HCT116 (cell line): Measurements from ENCODE around the gene PRKG1. TPM values are rescaled to one million over a fixed set of nuclear protein-coding genes. Genes with fewer than 3 reads are reported as not detected.

Source experiments
- ATAC-seq: fragments of 200-7000 bp; cut with Tn5 transposase; 2 replicates; pipeline ENCODE4 v1.9.1; 2020; ENCODE audit warnings: mild to moderate bottlenecking, moderate library complexity
- BruUV-seq: library from RNA; stranded (reverse); fragments of 400-500 nt; replicated peaks from 2 replicates; lab custom pipeline; 2021; lab: Mats Ljungman, UMichigan
- CTCF ChIA-PET: fragments of 300-600 bp; sonication (Branson Sonifier 250); formaldehyde crosslinking; loops from one replicate; lab custom pipeline; 2021; ENCODE audit warnings: antibody characterized with exemption; lab: Charles Lee
- POLR2A ChIA-PET: fragments of 300-600, 350-600 bp; sonication (Branson Sonifier 250); formaldehyde crosslinking; loops from one replicate; lab custom pipeline; 2021; ENCODE audit warnings: antibody characterized with exemption; lab: Charles Lee
- RAD21 ChIA-PET, 2 experiments: fragments of 300-600 bp; sonication (Branson Sonifier 250); formaldehyde crosslinking; loops; one replicate each; lab custom pipeline; 2023; ENCODE audit warnings: low total read pairs in 2 of 2; ENCODE audit not compliant: uncharacterized antibody in 2 of 2, unreplicated experiment in 2 of 2, low non-redundant PET in 1 of 2; lab: Charles Lee
- DNase-seq: peaks from one replicate; pipeline ENCODE4 v3.0.0-alpha.2; 2010; ENCODE audit warnings: low read depth, low spot score
- H2AFZ ChIP-seq: fragments of 200-600 bp; shearing (Covaris generic), sonication (generic); 2 replicates; pipeline ENCODE4 v1.6.1; 2017; ENCODE audit warnings: low read depth, mixed run types, mixed read lengths, antibody characterized with exemption, low read length; ENCODE audit not compliant: poor library complexity, severe bottlenecking
- H3K27ac ChIP-seq: 2 replicates; pipeline ENCODE4 v1.5.1; 2012; ENCODE audit warnings: low read depth, low read length
- H3K27me3 ChIP-seq: fragments of 200-600 bp; sonication (generic); 2 replicates; pipeline ENCODE4 v1.6.1; 2016; ENCODE audit warnings: mixed run types, low read length, mixed read lengths; ENCODE audit not compliant: insufficient read depth
- H3K36me3 ChIP-seq, 2 experiments: fragments of 200-500 bp in 1 of 2; fragments of 200-600 bp in 1 of 2; sonication (Bioruptor generic) in 1 of 2; sonication (generic) in 1 of 2; 2 replicates each; pipeline versions ENCODE4 v1.5.1 to v1.6.1; 2014 to 2016; ENCODE audit warnings: low read length in 2 of 2, inconsistent platforms in 1 of 2, mixed read lengths in 1 of 2, mixed run types in 1 of 2; ENCODE audit not compliant: insufficient read depth in 2 of 2, control insufficient read depth in 1 of 2
- H3K4me1 ChIP-seq, 2 experiments: fragments of 200-600 bp in 1 of 2; sonication (generic) in 1 of 2; 2 replicates each; pipeline versions ENCODE4 v1.5.1 to v1.6.1; 2012 to 2017; ENCODE audit warnings: low read length in 2 of 2, inconsistent platforms in 1 of 2, mild to moderate bottlenecking in 1 of 2, mixed read lengths in 1 of 2, mixed run types in 1 of 2, moderate library complexity in 1 of 2; ENCODE audit not compliant: insufficient read depth in 2 of 2, control insufficient read depth in 1 of 2
- H3K4me2 ChIP-seq: fragments of 200-600 bp; sonication (generic); 2 replicates; pipeline ENCODE4 v1.6.1; 2017; ENCODE audit warnings: mixed run types, low read length, mixed read lengths
- H3K4me3 ChIP-seq, 2 experiments: fragments of 200-600 bp in 1 of 2; sonication (generic) in 1 of 2; replicated peaks in 1 of 2; 2 replicates each; pipeline ENCODE4 v1.5.1; 2011 to 2016; ENCODE audit warnings: low read length in 2 of 2, control low read depth in 1 of 2, low read depth in 1 of 2, mild to moderate bottlenecking in 1 of 2, mixed read lengths in 1 of 2, mixed run types in 1 of 2
- H3K79me2 ChIP-seq: fragments of 200-600 bp; sonication (generic); 2 replicates; pipeline ENCODE4 v1.6.1; 2017; ENCODE audit warnings: mild to moderate bottlenecking, mixed run types, low read length, moderate library complexity, mixed read lengths; ENCODE audit not compliant: insufficient read depth
- H3K9ac ChIP-seq: fragments of 200-600 bp; sonication (generic); 2 replicates; pipeline ENCODE4 v1.6.1; 2016; ENCODE audit warnings: low read length, mixed read lengths
- H3K9me2 ChIP-seq: fragments of 200-600 bp; sonication (generic), shearing (Covaris generic); 2 replicates; pipeline ENCODE4 v1.6.1; 2017; ENCODE audit warnings: mixed run types, mild to moderate bottlenecking, moderate library complexity; ENCODE audit not compliant: insufficient read depth
- H3K9me3 ChIP-seq, 2 experiments: fragments of 200-500 bp in 1 of 2; fragments of 200-600 bp in 1 of 2; sonication (Bioruptor generic) in 1 of 2; sonication (generic) in 1 of 2; 2 replicates each; pipeline ENCODE4 v1.6.1; 2014 to 2017; ENCODE audit warnings: low read length in 2 of 2, mixed read lengths in 2 of 2, inconsistent platforms in 1 of 2, low read depth in 1 of 2, mild to moderate bottlenecking in 1 of 2, mixed run types in 1 of 2, moderate library complexity in 1 of 2; ENCODE audit not compliant: control insufficient read depth in 1 of 2, insufficient read depth in 1 of 2
- H4K20me1 ChIP-seq: fragments of 200-600 bp; sonication (generic), shearing (Covaris generic); 2 replicates; pipeline ENCODE4 v1.6.1; 2017; ENCODE audit warnings: mixed run types, mild to moderate bottlenecking, moderate library complexity; ENCODE audit not compliant: insufficient read depth
- CBX3 ChIP-seq: IDR thresholded peaks from 2 replicates; pipeline ENCODE4 v1.6.1; 2012; ENCODE audit warnings: low read depth
- CEBPB ChIP-seq: IDR thresholded peaks from 2 replicates; pipeline ENCODE4 v1.6.1; 2012; ENCODE audit warnings: low read depth
- EGR1 ChIP-seq: IDR thresholded peaks from 2 replicates; pipeline ENCODE4 v1.6.1; 2012; ENCODE audit warnings: low read depth
- EZH2 ChIP-seq: fragments of 200-600 bp; sonication (generic); IDR thresholded peaks from 2 replicates; pipeline ENCODE4 v1.6.1; 2017; ENCODE audit warnings: antibody characterized with exemption, mixed run types
- EZH2phosphoT487 ChIP-seq: fragments of 200-600 bp; IDR thresholded peaks from 2 replicates; pipeline ENCODE4 v1.6.1; 2018; ENCODE audit warnings: antibody characterized with exemption, borderline replicate concordance
- JUND ChIP-seq: IDR thresholded peaks from 2 replicates; pipeline ENCODE4 v1.6.1; 2012
- MAX ChIP-seq: IDR thresholded peaks from 2 replicates; pipeline ENCODE4 v1.6.1; 2012
- POLR2AphosphoS5 ChIP-seq: IDR thresholded peaks from 2 replicates; pipeline ENCODE4 v1.6.1; 2011; ENCODE audit warnings: mild to moderate bottlenecking, low read depth, low read length, moderate library complexity
- RAD21 ChIP-seq: IDR thresholded peaks from 2 replicates; pipeline ENCODE4 v1.6.1; 2012; ENCODE audit warnings: low read depth, mild to moderate bottlenecking
- SIN3A ChIP-seq: IDR thresholded peaks from 2 replicates; pipeline ENCODE4 v1.6.1; 2012; ENCODE audit warnings: low read depth
- SRF ChIP-seq: IDR thresholded peaks from 2 replicates; pipeline ENCODE4 v1.6.1; 2012; ENCODE audit warnings: low read depth
- YY1 ChIP-seq: IDR thresholded peaks from 2 replicates; pipeline ENCODE4 v1.6.1; 2011; ENCODE audit warnings: low read length, low read depth, moderate library complexity, mild to moderate bottlenecking; ENCODE audit not compliant: insufficient replicate concordance; ENCODE audit errors: extremely low read depth
- ZBTB33 ChIP-seq: IDR thresholded peaks from 2 replicates; pipeline ENCODE4 v1.6.1; 2011; ENCODE audit warnings: mild to moderate bottlenecking, low read length, moderate library complexity; ENCODE audit not compliant: insufficient replicate concordance; ENCODE audit errors: extremely low read depth
- ZFX ChIP-seq: fragments of 450-650 bp; IDR thresholded peaks from 2 replicates; pipeline ENCODE4 v1.6.1; 2017
- ZNF274 ChIP-seq: fragments of 200-500 bp; sonication (Bioruptor generic); IDR thresholded peaks from 2 replicates; pipeline ENCODE4 v1.6.1; 2014; ENCODE audit warnings: mild to moderate bottlenecking, low read depth, low read length, inconsistent platforms
- intact Hi-C: fragments of 100-400 bp; cut with micrococcal nuclease; formaldehyde crosslinking; loops from 2 replicates; pipeline ENCODE4 v1.10.0; 2022
- total RNA-seq: library from RNA; stranded (reverse); gene quantifications from one replicate; pipeline ENCODE4 v1.2.1, GENCODE V29; 2021; ENCODE audit not compliant: unreplicated experiment

Gene PRKG1
- total RNA-seq, 1 experiment from 2014 or later: 1.4 TPM

- no peak overlapping the region for H2AFZ ChIP-seq
- no peaks in the 10 kb centered on the region for H3K4me1 ChIP-seq
- RAD21 ChIA-PET: no interaction called here
- no peak overlapping the region for H3K4me3 ChIP-seq
- H3K9me2 ChIP-seq: no peaks in the 10 kb centered on the region
- POLR2A ChIA-PET: no interaction called here
- H3K4me2 ChIP-seq: no peak overlapping the region
- H4K20me1 ChIP-seq: no peaks in the 10 kb centered on the region
- intact Hi-C loops: no loop called here
- H3K79me2 ChIP-seq: no peaks in the 10 kb centered on the region
- TF ChIP-seq SIN3A: no peak
- no peak for TF ChIP-seq SRF
- TF ChIP-seq ZBTB33: no peak
- no peak for TF ChIP-seq JUND
- no peak for TF ChIP-seq ZNF274
- no peak for TF ChIP-seq EGR1
- TF ChIP-seq CEBPB: no peak
- TF ChIP-seq CBX3: no peak
- no peak for TF ChIP-seq EZH2phosphoT487
- no peak for TF ChIP-seq RAD21
- TF ChIP-seq YY1: no peak
- TF ChIP-seq ZFX: no peak
- TF ChIP-seq MAX: no peak
- no peak for TF ChIP-seq POLR2AphosphoS5
- TF ChIP-seq EZH2: no peak
- no peaks in the 10 kb centered on the region for H3K36me3 ChIP-seq
- no peak overlapping the region for H3K27ac ChIP-seq
- no TSS peak for BruUV-seq
- CTCF ChIA-PET: no interaction called here
- ATAC-seq (no peak), DNase-seq (no peak)
- no peaks in the 10 kb centered on the region for H3K9me3 ChIP-seq
- H3K27me3 ChIP-seq: no peaks in the 10 kb centered on the region
- H3K9ac ChIP-seq: no peak overlapping the region
Measured at GRCh38 chr10:52106011-52106410, 1031.7 kb downstream of the PRKG1 start.
